H1 (cell line): ENCODE data around the gene INPP5A. TPM values are rescaled to one million over a fixed set of nuclear protein-coding genes. Genes with fewer than 3 reads are reported as not detected.

ENCODE experiments used
- CTCF ChIA-PET: fragments of 300-600 bp; sonication (Branson Sonifier 250); formaldehyde crosslinking; loops from one replicate; lab custom pipeline; 2021; ENCODE audit not compliant: partially characterized antibody; lab: Charles Lee
- POLR2A ChIA-PET: fragments of 300-600 bp; sonication (Branson Sonifier 250); formaldehyde crosslinking; loops from one replicate; lab custom pipeline; 2021; ENCODE audit warnings: inconsistent platforms; ENCODE audit not compliant: partially characterized antibody; lab: Charles Lee
- DNase-seq, 2 experiments: peaks; one replicate each; pipeline versions ENCODE4 v3.0.0 to v3.0.0-alpha.2; 2010 to 2022; ENCODE audit warnings: low spot score in 2 of 2, low read depth in 1 of 2, mixed read lengths in 1 of 2
- FAIRE-seq: peaks from 2 replicates; lab custom pipeline; 2011; peaks lifted over from hg19 to GRCh38; lab: Jason Lieb, UNC
- H2AFZ ChIP-seq: 2 replicates; pipeline ENCODE4 v1.8.1; 2012; ENCODE audit warnings: low read length, inconsistent platforms
- H2AK5ac ChIP-seq: 2 replicates; pipeline ENCODE4 v1.6.1; 2013; ENCODE audit warnings: low read depth, low read length
- H2BK120ac ChIP-seq: replicated peaks from 2 replicates; pipeline ENCODE3; 2013; ENCODE audit warnings: low read depth, low read length, inconsistent platforms
- H2BK12ac ChIP-seq: 2 replicates; pipeline ENCODE4 v1.6.1; 2013; ENCODE audit warnings: low read depth, low read length
- H2BK15ac ChIP-seq: 2 replicates; pipeline ENCODE4 v1.6.1; 2013; ENCODE audit warnings: low read length
- H2BK20ac ChIP-seq: 2 replicates; pipeline ENCODE4 v1.6.1; 2013; ENCODE audit warnings: low read length
- H2BK5ac ChIP-seq: 2 replicates; pipeline ENCODE4 v1.6.1; 2013; ENCODE audit warnings: low read depth, low read length
- H3K14ac ChIP-seq: 2 replicates; pipeline ENCODE4 v1.6.1; 2013; ENCODE audit warnings: inconsistent platforms; ENCODE audit not compliant: insufficient read length
- H3K18ac ChIP-seq: 2 replicates; pipeline ENCODE4 v1.6.1; 2013; ENCODE audit warnings: low read length; ENCODE audit errors: extremely low read depth
- H3K23ac ChIP-seq: 2 replicates; pipeline ENCODE4 v1.6.1; 2013; ENCODE audit warnings: inconsistent platforms; ENCODE audit not compliant: insufficient read length
- H3K23me2 ChIP-seq: 2 replicates; pipeline ENCODE4 v1.6.1; 2013; ENCODE audit warnings: low read depth, low read length
- H3K27ac ChIP-seq: 2 replicates; pipeline ENCODE4 v1.6.1; 2011; ENCODE audit warnings: low read depth, low read length, inconsistent platforms
- H3K27me3 ChIP-seq, 4 experiments: replicated peaks in 1 of 4; 1 replicate in 1 of 4; 2 replicates in 3 of 4; pipeline versions ENCODE4 v1.6.1 to v1.8.1; 2011 to 2013; ENCODE audit warnings: low read length in 3 of 4, mild to moderate bottlenecking in 3 of 4, inconsistent platforms in 2 of 4, mixed read lengths in 2 of 4, moderate library complexity in 1 of 4; ENCODE audit not compliant: control insufficient read depth in 3 of 4, insufficient read depth in 3 of 4; ENCODE audit errors: extremely low read depth in 1 of 4
- H3K36me3 ChIP-seq, 4 experiments: 2 replicates each; pipeline versions ENCODE4 v1.6.1 to v1.8.1; 2011 to 2013; ENCODE audit warnings: mild to moderate bottlenecking in 4 of 4, low read length in 3 of 4, moderate library complexity in 2 of 4, control low read depth in 1 of 4, inconsistent platforms in 1 of 4; ENCODE audit not compliant: insufficient read depth in 4 of 4, control insufficient read depth in 2 of 4
- H3K4ac ChIP-seq: replicated peaks from 2 replicates; pipeline ENCODE3; 2013; ENCODE audit warnings: low read length, low read depth, mixed read lengths, inconsistent platforms; ENCODE audit not compliant: insufficient read length
- H3K4me1 ChIP-seq, 4 experiments: replicated peaks in 1 of 4; 1 replicate in 1 of 4; 2 replicates in 3 of 4; pipeline versions ENCODE4 v1.6.1 to v1.8.1; 2011 to 2013; ENCODE audit warnings: low read length in 3 of 4, inconsistent platforms in 2 of 4, mixed read lengths in 1 of 4; ENCODE audit not compliant: insufficient read depth in 4 of 4, control insufficient read depth in 3 of 4
- H3K4me2 ChIP-seq, 2 experiments: 2 replicates each; pipeline versions ENCODE4 v1.6.1 to v1.8.1; 2011 to 2013; ENCODE audit warnings: low read depth in 2 of 2, low read length in 2 of 2, control low read depth in 1 of 2, inconsistent platforms in 1 of 2, mild to moderate bottlenecking in 1 of 2; ENCODE audit not compliant: insufficient read depth in 1 of 2
- H3K4me3 ChIP-seq, 4 experiments: fragments of 200-600, 300-600 bp in 1 of 4; sonication (generic), shearing (Covaris generic), sonication (Bioruptor Twin) in 1 of 4; 2 replicates each; pipeline versions ENCODE4 v1.5.1 to v1.8.1; 2011 to 2016; ENCODE audit warnings: low read length in 4 of 4, low read depth in 3 of 4, control low read depth in 2 of 4, inconsistent platforms in 2 of 4, mild to moderate bottlenecking in 2 of 4, mixed read lengths in 1 of 4, moderate library complexity in 1 of 4; ENCODE audit not compliant: insufficient read depth in 2 of 4; ENCODE audit errors: extremely low read depth in 1 of 4
- H3K56ac ChIP-seq: replicated peaks from 2 replicates; pipeline ENCODE3; 2013; ENCODE audit warnings: low read depth, mild to moderate bottlenecking, mixed read lengths, low read length, inconsistent platforms; ENCODE audit not compliant: insufficient read length
- H3K79me1 ChIP-seq: 2 replicates; pipeline ENCODE4 v1.6.1; 2013; ENCODE audit warnings: low read depth, low read length, control low read depth
- H3K79me2 ChIP-seq, 2 experiments: 2 replicates each; pipeline versions ENCODE4 v1.6.1 to v1.8.1; 2012 to 2013; ENCODE audit warnings: low read length in 2 of 2, mild to moderate bottlenecking in 2 of 2, inconsistent platforms in 1 of 2; ENCODE audit not compliant: insufficient read depth in 2 of 2, control insufficient read depth in 1 of 2
- H3K9ac ChIP-seq, 4 experiments: replicated peaks in 1 of 4; 1 replicate in 1 of 4; 2 replicates in 3 of 4; pipeline versions ENCODE4 v1.6.1 to v1.8.1; 2011 to 2013; ENCODE audit warnings: low read depth in 3 of 4, low read length in 3 of 4, control low read depth in 2 of 4, mild to moderate bottlenecking in 2 of 4, moderate library complexity in 2 of 4, inconsistent platforms in 1 of 4; ENCODE audit errors: extremely low read depth in 1 of 4
- H3K9me3 ChIP-seq, 2 experiments: 2 replicates each; pipeline versions ENCODE4 v1.6.1 to v1.8.1; 2012 to 2013; ENCODE audit warnings: mild to moderate bottlenecking in 2 of 2, moderate library complexity in 2 of 2, control low read depth in 1 of 2, inconsistent platforms in 1 of 2, low read depth in 1 of 2, low read length in 1 of 2, mixed read lengths in 1 of 2; ENCODE audit not compliant: insufficient read depth in 2 of 2
- H4K20me1 ChIP-seq, 2 experiments: replicated peaks in 1 of 2; 2 replicates each; pipeline versions ENCODE3 to v1.8.1; 2011 to 2013; ENCODE audit warnings: inconsistent platforms in 2 of 2, low read length in 2 of 2, mild to moderate bottlenecking in 1 of 2; ENCODE audit not compliant: insufficient read depth in 2 of 2, control insufficient read depth in 1 of 2
- H4K5ac ChIP-seq: 2 replicates; pipeline ENCODE4 v1.6.1; 2013; ENCODE audit warnings: low read length, low read depth, mixed read lengths, inconsistent platforms; ENCODE audit not compliant: insufficient read length
- H4K8ac ChIP-seq: 2 replicates; pipeline ENCODE4 v1.8.0; 2013; ENCODE audit warnings: mild to moderate bottlenecking, moderate library complexity, low read length, inconsistent platforms; ENCODE audit not compliant: insufficient read depth; ENCODE audit errors: extremely low read depth
- H4K91ac ChIP-seq: replicated peaks from 2 replicates; pipeline ENCODE3; 2013; ENCODE audit warnings: low read length, mixed read lengths, inconsistent platforms; ENCODE audit not compliant: insufficient read length
- BRCA1 ChIP-seq: IDR thresholded peaks from 2 replicates; pipeline ENCODE4 v1.6.1; 2012; ENCODE audit warnings: low read depth, low read length, improper control_type of control experiment
- CBX5 ChIP-seq: fragments of 300-800, 300-1000 bp; sonication (generic); IDR thresholded peaks from 2 replicates; pipeline ENCODE4 v1.7.1; 2016; ENCODE audit warnings: antibody characterized with exemption, low read length, low read depth
- CTBP2 ChIP-seq: IDR thresholded peaks from 2 replicates; pipeline ENCODE4 v1.7.0; 2011; ENCODE audit warnings: borderline replicate concordance, mild to moderate bottlenecking, moderate library complexity, mixed read lengths, low read length; ENCODE audit not compliant: insufficient read depth, insufficient read length
- EGR1 ChIP-seq: IDR thresholded peaks from 2 replicates; pipeline ENCODE4 v1.6.1; 2011; ENCODE audit warnings: low read depth, low read length, borderline replicate concordance
- EZH2 ChIP-seq: fragments of 200-600 bp; sonication (generic); IDR thresholded peaks from 2 replicates; pipeline ENCODE4 v1.7.1; 2012; ENCODE audit warnings: low read depth, mild to moderate bottlenecking, moderate library complexity, low read length, inconsistent platforms; ENCODE audit not compliant: severe bottlenecking
- GABPA ChIP-seq: IDR thresholded peaks from 2 replicates; pipeline ENCODE4 v1.6.1; 2011; ENCODE audit warnings: mild to moderate bottlenecking, low read length, moderate library complexity, borderline replicate concordance; ENCODE audit not compliant: insufficient read depth
- POU5F1 ChIP-seq: IDR thresholded peaks from 2 replicates; pipeline ENCODE4 v1.6.1; 2011; ENCODE audit warnings: low read depth, mild to moderate bottlenecking, low read length, moderate library complexity
- TBP ChIP-seq: IDR thresholded peaks from 2 replicates; pipeline ENCODE4 v1.6.1; 2011; ENCODE audit warnings: low read depth, low read length, improper control_type of control experiment
- WGBS, 2 experiments: shearing (Covaris generic) in 1 of 2; methylation state at CpG; one replicate each; pipeline versions ENCODE4 v1.1.6 to v1.1.7; 2013 to 2015; ENCODE audit warnings: low lambda C conversion rate in 2 of 2, mixed read lengths in 2 of 2, inconsistent platforms in 1 of 2, low coverage in 1 of 2, missing lambda C conversion rate in 1 of 2; ENCODE audit not compliant: insufficient replicate concordance in 2 of 2, insufficient coverage in 1 of 2, insufficient read length in 1 of 2; ENCODE audit errors: extremely low coverage in 1 of 2, missing lambda C conversion rate in 1 of 2; 5-methylcytosine and 5-hydroxymethylcytosine counted together
- polyA plus RNA-seq, 7 experiments: library from polyadenylated mRNA; depleted of rRNA in 3 of 7; stranded (reverse) in 5 of 7; unstranded in 2 of 7; fragments of >200 nt in 5 of 7; fragments of 200-250 nt in 2 of 7; gene quantifications; 1 replicate in 5 of 7; 2 replicates in 1 of 7; 4 replicates in 1 of 7; pipeline versions ENCODE4 v1.2.1 to v1.2.3, GENCODE V29; 2011 to 2013; ENCODE audit warnings: missing spikeins in 2 of 7, mixed read lengths in 2 of 7
- total RNA-seq: library from RNA; stranded (reverse); fragmentation: NEBNext Ultra II Directional; extraction: Animal tissue kit (Norgen Biotek cat#: 25700); gene quantifications from 2 replicates; pipeline ENCODE4 v1.2.1, GENCODE V29; 2021
- TF ChIP-seq, protein P1 (sequence below), 3 experiments: IDR thresholded peaks; 1 replicate in 2 of 3; 2 replicates in 1 of 3; pipeline versions ENCODE4 v1.5.1 to v1.6.1; 2011; ENCODE audit warnings: low read length in 3 of 3, mild to moderate bottlenecking in 3 of 3, inconsistent platforms in 2 of 3, low read depth in 1 of 3, moderate library complexity in 1 of 3; ENCODE audit not compliant: insufficient read depth in 1 of 3; ENCODE audit errors: control extremely low read depth in 1 of 3
- TF ChIP-seq, protein P2 (sequence below): IDR thresholded peaks from 2 replicates; pipeline ENCODE4 v1.6.1; 2011; ENCODE audit warnings: low read depth, mild to moderate bottlenecking, low read length; ENCODE audit not compliant: insufficient read depth

Gene INPP5A
- total and polyA plus RNA-seq, 2 of the 8 experiments (the other 6 are each of a cell fraction or from before 2014, with no cell fraction given): 19.7 to 27.5 TPM

DNA sequence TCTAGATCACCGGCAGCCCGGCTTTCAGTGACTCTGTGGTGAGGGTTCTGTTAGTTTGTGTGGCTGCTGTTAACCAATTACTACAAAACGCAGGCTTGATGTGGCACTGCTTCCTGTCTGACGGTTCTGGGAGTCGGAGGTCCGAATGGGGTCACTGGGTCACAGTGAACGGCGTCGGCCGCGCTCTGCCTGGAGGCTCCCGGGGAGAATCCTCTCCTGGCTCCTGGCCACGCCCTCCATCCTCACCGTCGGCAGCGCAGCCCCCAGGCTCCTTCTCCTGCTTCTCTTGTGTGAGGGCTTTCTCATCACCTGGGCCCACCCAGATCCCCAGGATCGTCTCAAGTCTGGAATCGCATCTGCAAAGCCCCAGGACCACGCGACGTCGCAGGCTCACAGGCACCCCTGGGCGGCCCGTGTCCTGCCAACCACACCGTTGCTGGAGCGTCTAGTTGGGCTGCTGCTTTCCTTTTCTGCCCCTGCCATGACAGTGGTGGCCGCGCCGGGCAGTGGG lies 280.2 kb downstream of the INPP5A start:
- Histone ChIP-seq H4K20me1 (no peaks in the 10 kb centered on the region), H3K18ac (no peak overlapping the region), H3K4me1 (no peaks in the 10 kb centered on the region), H2BK5ac (no peak overlapping the region), H3K4ac (no peak overlapping the region), H3K4me3 (no peak overlapping the region), H3K23me2 (peaks cover 6% of the 10 kb centered on the region; the same call in 1 of the 2 replicates), H2AFZ (no peak overlapping the region), H4K8ac (no peak overlapping the region), H3K79me2 (no peaks in the 10 kb centered on the region), H2BK15ac (no peak overlapping the region), H2BK120ac (no peak overlapping the region), H3K27ac (no peak overlapping the region), H3K9me3 (peaks cover 9 to 23% of the 10 kb centered on the region in 2 experiments; a peak in 2 of 4 replicates), H3K79me1 (no peaks in the 10 kb centered on the region), H2BK12ac (no peak overlapping the region), H3K27me3 (no peaks in the 10 kb centered on the region), H4K91ac (no peak overlapping the region), H3K4me2 (no peak overlapping the region), H3K56ac (no peak overlapping the region), H2BK20ac (no peak overlapping the region), H3K23ac (no peak overlapping the region), H3K14ac (no peak overlapping the region), H3K9ac (no peak overlapping the region), H2AK5ac (no peak overlapping the region), H4K5ac (no peak overlapping the region), H3K36me3 (no peaks in the 10 kb centered on the region)
- TF ChIP-seq, protein P1, sequence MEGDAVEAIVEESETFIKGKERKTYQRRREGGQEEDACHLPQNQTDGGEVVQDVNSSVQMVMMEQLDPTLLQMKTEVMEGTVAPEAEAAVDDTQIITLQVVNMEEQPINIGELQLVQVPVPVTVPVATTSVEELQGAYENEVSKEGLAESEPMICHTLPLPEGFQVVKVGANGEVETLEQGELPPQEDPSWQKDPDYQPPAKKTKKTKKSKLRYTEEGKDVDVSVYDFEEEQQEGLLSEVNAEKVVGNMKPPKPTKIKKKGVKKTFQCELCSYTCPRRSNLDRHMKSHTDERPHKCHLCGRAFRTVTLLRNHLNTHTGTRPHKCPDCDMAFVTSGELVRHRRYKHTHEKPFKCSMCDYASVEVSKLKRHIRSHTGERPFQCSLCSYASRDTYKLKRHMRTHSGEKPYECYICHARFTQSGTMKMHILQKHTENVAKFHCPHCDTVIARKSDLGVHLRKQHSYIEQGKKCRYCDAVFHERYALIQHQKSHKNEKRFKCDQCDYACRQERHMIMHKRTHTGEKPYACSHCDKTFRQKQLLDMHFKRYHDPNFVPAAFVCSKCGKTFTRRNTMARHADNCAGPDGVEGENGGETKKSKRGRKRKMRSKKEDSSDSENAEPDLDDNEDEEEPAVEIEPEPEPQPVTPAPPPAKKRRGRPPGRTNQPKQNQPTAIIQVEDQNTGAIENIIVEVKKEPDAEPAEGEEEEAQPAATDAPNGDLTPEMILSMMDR (IDR thresholded peaks at IDR 0.05; ENCODE audit: control extremely low read depth in 1 of 3, insufficient read depth in 1 of 3, low read depth in 1 of 3, low read length in 3 of 3): no peak
- TF ChIP-seq, protein P2, sequence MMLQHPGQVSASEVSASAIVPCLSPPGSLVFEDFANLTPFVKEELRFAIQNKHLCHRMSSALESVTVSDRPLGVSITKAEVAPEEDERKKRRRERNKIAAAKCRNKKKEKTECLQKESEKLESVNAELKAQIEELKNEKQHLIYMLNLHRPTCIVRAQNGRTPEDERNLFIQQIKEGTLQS: no peak
- TF ChIP-seq TBP (no peak), GABPA (no peak), CTBP2 (no peak), BRCA1 (no peak), EZH2 (no peak), POU5F1 (no peak), CBX5 (no peak), EGR1 (no peak)
- DNase-seq (no peak), FAIRE-seq (no peak)
- POLR2A ChIA-PET: no interaction called here
- WGBS, 2 experiments: 90% methylated on average over 28 of the region's 29 CpGs; no CpG with 5 or more reads in 1 of the 2 experiments
- CTCF ChIA-PET: interaction anchor here (0.7 kb wide), 1 partner anchor 42 kb away, joined by 3 read pairs; no protein-coding TSS in a partner anchor
